GM19467 (cell line): ENCODE results near the gene CDC25C.

Experiments used
- ATAC-seq: cut with Tn5 transposase; IDR thresholded peaks from one replicate; pipeline ENCODE4 v1.9.1; 2021; ENCODE audit warnings: mild to moderate bottlenecking, moderate library complexity; ENCODE audit not compliant: unreplicated experiment

Gene CDC25C

GRCh38 chr5:138331449-138332368, at the start of gene CDC25C:
TSS of gene CDC25C (minus strand) at chr5:138331804. CDS start at chr5:138331180, 624 bp downstream.
- peak; percentile 98 for ATAC-seq

DNA sequence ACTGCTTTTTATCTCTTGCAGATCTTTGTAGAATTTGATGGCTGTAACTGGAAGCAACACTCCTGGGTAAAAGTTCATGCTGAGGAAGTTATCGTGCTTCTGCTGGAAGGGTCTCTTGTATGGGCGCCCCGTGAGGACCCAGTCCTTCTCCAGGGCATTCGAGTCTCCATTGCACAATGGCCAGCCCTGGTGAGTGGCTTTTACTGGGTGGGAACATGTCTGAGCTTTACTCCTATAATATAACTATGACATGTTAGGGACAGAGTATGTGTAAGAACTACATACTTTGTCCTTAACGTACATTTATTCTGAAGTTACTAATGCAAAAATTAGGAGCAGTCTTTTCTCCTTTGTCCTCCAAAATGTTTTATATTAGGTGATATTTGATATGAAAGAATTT, 41.0 kb upstream of the CDC25C start:
- no peak for ATAC-seq

DNA sequence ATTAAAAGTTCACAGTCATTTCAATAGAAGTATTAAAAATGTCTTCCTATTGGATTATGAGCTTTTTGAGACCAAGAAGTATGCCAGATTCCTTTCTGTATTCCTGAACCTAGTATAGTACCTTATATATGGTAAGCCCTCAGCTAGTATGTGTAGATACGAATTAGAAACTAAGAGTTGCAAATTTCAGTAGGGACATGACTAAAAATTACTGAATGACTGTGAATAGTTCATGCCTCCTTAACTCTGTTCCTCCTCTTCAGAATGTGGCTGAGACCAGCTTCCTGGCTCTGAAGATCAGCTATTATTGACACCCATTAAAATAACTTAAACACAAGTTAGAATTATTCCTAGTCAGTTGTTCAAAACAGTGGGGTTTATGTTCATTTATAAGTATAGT, 40.6 kb upstream of the CDC25C start:
- ATAC-seq = no peak

DNA sequence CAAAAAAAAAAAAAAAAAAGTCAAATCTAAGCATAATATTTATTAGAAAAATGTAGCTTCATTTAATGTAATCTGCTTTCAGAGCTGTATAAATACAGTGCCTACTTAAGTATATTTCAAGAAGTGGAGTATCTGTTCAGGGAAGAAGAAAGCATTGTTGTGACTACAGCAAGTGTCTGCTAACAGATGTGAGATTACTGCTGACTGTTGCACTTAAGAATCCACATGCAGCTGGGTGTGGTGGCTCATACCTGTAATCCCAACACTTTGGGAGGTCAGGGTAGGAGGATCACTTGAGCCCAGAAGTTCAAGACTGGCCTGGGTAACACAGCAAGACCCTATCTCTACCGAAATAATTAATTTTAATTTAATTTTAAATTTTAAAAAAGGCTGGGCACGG, 39.9 kb upstream of the CDC25C start:
- no peak for ATAC-seq

DNA sequence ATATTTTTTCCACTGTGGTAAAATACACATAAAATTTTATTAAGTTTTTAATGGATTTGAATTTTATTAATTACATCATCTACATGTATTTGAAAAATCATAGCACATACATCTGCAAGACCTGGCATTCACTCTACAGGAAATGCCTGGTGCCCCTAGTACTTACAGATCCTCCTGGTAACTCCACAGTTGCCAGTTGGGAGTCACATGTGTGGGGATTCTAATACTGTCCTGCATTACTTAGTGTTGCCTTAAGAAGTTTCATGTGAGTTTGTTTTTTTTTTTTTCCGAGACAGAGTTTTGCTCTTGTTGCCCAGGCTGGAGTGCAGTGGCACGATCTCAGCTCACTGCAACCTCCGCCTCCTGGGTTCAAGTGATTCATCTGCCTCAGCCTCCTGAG, 38.9 kb upstream of the CDC25C start:
- no peak for ATAC-seq

- ATAC-seq = no peak
Measured at GRCh38 chr5:138369706-138370105, 38.1 kb upstream of the CDC25C start.

GRCh38 chr5:138369261-138369660, 37.7 kb upstream of the CDC25C start:
- ATAC-seq = no peak

DNA sequence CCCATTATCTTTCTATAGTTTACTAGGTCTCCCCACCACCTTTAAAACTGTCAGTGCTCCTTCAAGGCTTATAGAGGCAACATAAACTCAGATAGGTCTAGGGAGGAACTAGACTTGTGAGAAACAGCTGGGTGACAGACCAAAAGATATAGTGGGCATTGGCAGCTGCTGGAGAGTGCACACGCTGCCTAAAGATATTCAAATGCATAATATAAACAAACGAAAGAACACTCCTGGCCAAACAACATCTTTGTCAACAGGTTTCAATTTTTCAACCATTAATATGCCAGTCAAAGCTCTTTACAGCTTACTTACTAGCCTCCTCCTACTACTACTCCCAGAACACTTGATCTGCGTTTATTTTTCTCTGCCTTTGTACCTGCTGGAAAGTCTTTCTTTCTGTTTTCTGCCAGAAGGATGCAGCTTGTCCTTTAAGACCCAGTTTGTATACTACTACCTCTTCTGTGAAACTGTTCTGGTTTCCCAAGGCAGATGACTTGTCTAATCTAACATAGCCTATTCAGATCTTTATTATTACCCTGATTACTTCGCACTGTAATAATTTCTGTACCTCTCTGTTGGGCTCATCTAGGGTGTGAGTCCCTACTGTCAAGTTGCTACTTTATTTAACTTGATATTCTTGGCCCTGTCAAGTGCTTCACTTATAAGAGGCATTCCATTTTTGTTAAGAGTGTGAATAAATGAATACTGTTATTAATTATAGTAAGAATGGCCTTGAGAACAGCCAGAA, 35.2 kb upstream of the CDC25C start:
- no peak for ATAC-seq

DNA sequence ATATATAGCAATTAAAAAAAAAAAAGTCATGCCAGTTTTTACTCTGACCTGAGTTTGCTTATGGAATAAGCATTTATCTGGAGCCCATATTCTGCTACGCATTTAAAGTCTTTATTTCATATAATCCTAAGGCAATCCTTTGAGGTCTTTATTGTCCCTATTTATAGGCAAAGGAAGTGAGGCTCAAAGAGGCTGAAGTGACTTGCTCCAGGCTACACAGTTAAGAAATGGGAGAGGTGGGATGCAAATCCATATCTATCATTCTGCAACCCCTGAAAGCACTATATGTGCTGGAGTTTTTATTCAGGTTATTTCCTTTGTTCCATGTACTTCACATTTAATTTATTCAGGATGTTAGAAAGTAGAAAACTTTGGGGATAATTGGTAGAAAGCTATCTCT, 33.0 kb upstream of the CDC25C start:
- ATAC-seq = no peak

DNA sequence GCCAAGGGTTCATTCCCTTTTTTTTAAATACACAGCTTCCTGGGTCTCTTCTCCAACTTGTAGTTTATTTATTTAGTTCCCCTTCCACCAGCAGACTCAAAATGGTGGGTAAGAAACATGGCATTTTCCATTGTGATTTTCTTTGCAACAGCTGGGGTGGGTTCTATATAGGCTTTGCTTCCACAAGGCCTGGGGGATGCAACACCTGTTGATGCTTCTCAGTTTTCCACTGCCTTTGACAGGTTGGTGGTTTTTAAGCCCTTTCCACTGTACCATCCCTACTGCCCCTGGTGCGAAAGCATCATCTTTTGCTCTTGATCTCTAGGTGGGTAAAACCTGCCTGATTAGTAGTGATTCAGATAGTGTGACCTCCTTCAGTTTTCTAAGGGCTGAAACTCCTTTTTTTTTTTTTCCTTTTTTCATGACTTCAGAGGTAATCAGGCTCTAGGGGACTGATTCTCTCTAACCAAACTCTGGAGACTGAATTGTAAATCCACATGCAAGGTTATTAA, 29.4 kb upstream of the CDC25C start:
- no peak for ATAC-seq

DNA sequence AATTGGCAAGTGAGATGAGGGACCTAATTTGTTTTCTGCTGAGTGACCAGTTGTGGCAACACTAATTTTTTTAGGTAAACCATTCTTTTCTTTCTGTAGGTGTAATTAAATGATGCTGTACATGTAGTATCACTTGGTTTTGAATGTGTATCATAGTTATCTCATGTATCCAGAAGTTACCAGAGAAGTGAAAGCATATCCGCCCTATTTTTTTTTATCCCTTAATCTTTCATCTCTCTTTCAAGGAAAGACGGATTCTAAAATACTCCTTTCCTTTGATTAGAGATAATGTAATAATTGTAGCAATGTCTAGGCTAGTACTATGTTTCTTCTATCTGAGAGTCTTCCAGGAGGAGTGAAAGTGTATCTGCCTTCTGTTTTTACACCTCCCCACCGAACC, 28.0 kb upstream of the CDC25C start:
- ATAC-seq = no peak

- no peak for ATAC-seq
Measured at GRCh38 chr5:138354926-138355378, 23.3 kb upstream of the CDC25C start.

DNA sequence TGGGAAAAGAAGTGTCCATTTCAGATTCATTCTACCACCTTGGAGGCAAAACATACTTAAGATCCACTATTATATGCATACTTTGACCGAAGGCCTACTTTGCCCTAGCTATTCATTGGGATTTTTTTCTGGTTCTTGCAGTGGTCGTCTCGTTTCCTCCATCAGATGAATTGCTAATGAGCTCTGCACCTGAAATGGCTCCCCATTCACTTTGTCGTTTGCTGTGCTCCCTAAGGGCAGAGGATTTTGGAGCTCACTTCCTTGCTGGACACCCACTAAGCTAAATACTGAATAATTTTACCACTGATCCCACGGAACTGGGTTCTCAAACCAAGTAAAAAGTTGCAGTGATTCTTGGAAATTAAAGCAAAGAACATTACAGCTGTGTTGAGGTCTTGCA, 22.8 kb upstream of the CDC25C start:
- ATAC-seq = no peak

DNA sequence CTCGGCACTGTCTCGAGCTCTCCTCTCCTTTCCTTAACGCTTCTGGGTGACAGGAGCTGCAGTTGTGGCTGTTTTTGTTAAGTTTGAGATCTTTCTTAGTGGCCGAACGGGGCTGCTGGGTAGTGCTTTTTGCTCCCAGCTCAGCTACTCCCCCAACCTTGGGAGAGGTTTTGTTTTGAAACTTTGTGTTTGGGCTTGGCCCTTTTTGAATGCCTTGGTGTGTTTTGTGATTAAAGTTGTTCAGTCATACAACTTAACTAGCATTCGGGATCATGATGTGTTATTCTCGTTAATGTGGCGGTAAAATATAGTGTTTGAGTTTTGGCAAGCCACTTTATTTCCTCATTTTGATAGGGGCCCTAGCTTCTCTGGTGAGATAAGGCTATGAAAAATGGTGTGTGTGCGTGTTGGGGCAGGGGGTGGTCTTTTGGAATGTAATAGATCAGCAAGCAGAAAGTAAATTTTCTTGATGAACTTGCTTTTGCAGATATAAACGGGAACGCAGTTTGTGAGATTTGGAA, 22.0 kb upstream of the CDC25C start:
- ATAC-seq = no peak

DNA sequence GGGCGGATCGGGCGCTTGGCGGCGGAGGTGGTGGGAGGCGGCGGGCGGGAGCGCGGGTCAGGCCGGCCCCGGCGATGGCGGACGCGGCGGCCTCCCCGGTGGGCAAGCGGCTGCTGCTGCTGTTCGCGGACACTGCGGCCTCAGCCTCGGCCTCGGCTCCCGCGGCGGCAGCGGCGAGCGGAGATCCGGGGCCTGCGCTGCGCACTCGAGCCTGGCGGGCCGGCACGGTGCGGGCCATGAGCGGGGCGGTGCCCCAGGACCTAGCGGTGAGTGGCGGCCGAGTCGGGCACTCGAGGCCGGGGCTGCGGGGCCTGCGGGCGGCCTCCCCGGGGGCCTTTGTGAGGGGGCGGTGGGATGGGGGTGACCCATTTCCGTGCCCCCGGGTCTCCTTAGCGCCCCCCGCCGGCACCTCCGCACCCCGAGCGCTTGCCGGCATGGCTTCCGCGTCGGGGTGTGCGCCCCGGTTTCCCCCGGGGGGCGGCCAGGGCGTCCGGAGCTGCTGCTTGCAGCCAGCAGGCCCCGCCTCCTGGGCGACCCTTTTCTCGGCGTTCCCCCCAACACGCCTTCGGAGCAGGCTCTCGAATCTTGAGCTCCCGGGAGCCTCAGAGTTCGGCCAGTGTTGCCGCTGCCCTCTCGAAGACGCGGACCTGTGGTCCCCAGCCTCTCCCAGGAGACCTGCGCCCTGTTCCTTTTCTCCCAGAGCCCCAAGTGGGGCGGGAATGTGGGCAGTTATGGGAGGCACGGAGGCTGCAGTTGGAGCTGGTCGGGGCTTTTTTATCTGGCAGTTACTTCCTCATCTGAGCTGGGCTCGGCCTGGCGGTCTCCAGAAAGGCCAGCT, 21.3 kb upstream of the CDC25C start:
- peak; percentile 36 for ATAC-seq

GRCh38 chr5:138352071-138352721, 20.6 kb upstream of the CDC25C start, which contains the start of gene KDM3B:
TSS of gene KDM3B (plus strand) at chr5:138352685. CDS start at chr5:138352796, 111 bp downstream.
- peak; percentile 56 for ATAC-seq

DNA sequence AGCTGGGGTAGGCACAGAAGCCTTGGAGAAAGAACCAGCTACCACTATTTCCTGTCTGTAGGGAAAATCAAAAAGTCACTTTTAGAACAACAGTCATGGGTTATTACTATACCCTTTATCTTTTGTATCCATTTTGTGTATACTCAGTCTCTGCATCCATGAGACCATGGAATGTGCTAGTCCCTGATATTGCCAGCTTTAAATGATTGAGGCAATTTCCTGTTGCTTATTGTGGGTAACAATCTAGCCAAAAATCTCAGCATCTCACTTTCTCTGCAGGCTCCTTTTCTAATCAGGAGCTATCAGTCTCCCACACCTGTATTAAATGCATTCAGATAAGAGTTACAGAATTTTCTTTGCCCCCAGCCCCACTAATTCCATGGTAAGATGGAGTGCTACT, 19.9 kb upstream of the CDC25C start:
- ATAC-seq = no peak

DNA sequence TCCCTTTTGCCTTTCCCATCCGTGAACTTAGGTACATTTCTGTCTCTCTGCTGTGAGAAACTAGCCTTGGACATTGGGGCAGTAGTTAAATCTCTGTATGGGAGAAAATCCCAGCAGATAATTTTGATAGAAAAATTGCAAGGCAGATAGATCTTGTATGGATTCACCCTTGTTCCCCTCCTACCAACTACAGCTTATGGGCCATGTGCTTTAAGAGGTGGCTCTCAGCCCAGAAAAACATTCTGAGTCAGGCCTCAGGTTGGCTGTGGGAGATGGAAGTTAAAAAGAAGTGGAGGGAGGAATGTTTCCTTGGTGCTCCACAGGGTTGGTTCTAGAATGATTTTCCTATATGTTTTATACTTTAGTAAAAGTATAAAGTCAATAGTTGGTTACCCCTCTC, 19.5 kb upstream of the CDC25C start:
- no peak for ATAC-seq

- no peak for ATAC-seq
Measured at GRCh38 chr5:138350563-138350890, 18.9 kb upstream of the CDC25C start.
